ENCODE data around the gene TNFSF8. TPM values are rescaled to one million over a fixed set of nuclear protein-coding genes. Genes with fewer than 3 reads are reported as not detected.
A peak's percentile ranks its signal among the peaks of the same experiment; 100 is the strongest.

Gene TNFSF8
- total and polyA plus RNA-seq, 2 donors (not counting 3 experiments of a cell fraction or from before 2014, with no cell fraction given), result not detected

DNA sequence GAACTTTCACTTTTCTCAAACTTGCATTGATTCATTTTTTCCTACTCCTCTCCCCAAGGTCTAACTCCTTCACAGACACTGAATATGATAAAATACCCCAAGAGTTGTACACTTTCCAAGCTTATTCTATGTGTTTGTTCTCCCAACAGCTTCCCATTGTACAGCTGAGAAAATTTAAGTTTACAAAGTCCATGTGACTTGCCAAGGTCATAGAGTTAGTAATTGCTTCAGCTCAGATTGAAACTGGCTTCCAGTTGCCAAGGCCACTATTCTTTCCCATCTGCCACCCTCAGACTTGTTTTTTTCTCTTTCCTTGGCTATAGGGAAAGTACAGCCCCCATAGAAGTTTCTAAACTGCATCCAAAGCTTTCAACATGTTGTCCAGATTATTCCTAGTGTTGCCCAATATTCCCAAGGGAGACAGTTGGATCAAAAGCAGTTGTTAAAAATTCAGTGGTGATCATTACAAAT, 34.8 kb downstream of the TNFSF8 start:
- Histone ChIP-seq H3K27ac (ENCODE audit: insufficient read depth, low read depth, low read length) (peak overlapping the region; percentile 100), H2AFZ (ENCODE audit: low read depth, low read length) (no peak overlapping the region), H3K4me1 (ENCODE audit: control insufficient read depth, extremely low read depth, insufficient read depth, low read length) (peaks cover 61% of the 10 kb centered on the region), H4K20me1 (replicated peaks; ENCODE audit: control insufficient read depth, extremely low read depth, insufficient read depth, low read length) (no peaks in the 10 kb centered on the region), H3K36me3 (ENCODE audit: control insufficient read depth in 2 of 2, extremely low read depth in 1 of 2, insufficient read depth in 2 of 2, low read length in 2 of 2) (no peaks in the 10 kb centered on the region), H3K27me3 (ENCODE audit: control insufficient read depth in 2 of 2, insufficient read depth in 2 of 2, low read length in 2 of 2) (no peaks in the 10 kb centered on the region), H3K9me1 (replicated peaks; ENCODE audit: control insufficient read depth, extremely low read depth, insufficient read depth, low read length) (no peaks in the 10 kb centered on the region), H3K4me2 (ENCODE audit: insufficient read depth, low read length) (peak overlapping the region; percentile 68), H3K9ac (replicated peaks; ENCODE audit: extremely low read depth, insufficient read depth, low read length) (peak overlapping the region; percentile 92), H3K9me3 (replicated peaks; ENCODE audit: control insufficient read depth, insufficient read depth, low read length) (no peaks in the 10 kb centered on the region), H3K4me3 (replicated peaks in 1 of 3; ENCODE audit: insufficient read depth in 1 of 3, low read depth in 1 of 3, low read length in 3 of 3) (no peak overlapping the region), H3K79me2 (ENCODE audit: control insufficient read depth, insufficient read depth, low read length) (no peaks in the 10 kb centered on the region)
- FAIRE-seq, result no peak
- DNase-seq (ENCODE audit: low read depth, low spot score), result peak; percentile 68
- no TSS peak for BruUV-seq (replicated peaks)
- TF ChIP-seq, protein P1, sequence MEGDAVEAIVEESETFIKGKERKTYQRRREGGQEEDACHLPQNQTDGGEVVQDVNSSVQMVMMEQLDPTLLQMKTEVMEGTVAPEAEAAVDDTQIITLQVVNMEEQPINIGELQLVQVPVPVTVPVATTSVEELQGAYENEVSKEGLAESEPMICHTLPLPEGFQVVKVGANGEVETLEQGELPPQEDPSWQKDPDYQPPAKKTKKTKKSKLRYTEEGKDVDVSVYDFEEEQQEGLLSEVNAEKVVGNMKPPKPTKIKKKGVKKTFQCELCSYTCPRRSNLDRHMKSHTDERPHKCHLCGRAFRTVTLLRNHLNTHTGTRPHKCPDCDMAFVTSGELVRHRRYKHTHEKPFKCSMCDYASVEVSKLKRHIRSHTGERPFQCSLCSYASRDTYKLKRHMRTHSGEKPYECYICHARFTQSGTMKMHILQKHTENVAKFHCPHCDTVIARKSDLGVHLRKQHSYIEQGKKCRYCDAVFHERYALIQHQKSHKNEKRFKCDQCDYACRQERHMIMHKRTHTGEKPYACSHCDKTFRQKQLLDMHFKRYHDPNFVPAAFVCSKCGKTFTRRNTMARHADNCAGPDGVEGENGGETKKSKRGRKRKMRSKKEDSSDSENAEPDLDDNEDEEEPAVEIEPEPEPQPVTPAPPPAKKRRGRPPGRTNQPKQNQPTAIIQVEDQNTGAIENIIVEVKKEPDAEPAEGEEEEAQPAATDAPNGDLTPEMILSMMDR (IDR thresholded peaks at IDR 0.05; ENCODE audit: extremely low read depth in 1 of 2, insufficient read depth in 1 of 2, low read depth in 1 of 2, low read length in 2 of 2), result no peak
- TF ChIP-seq GATA2 (IDR thresholded peaks at IDR 0.05; ENCODE audit: insufficient read depth, insufficient read length, low read depth, low read length), result no peak
- TF ChIP-seq, protein P2, sequence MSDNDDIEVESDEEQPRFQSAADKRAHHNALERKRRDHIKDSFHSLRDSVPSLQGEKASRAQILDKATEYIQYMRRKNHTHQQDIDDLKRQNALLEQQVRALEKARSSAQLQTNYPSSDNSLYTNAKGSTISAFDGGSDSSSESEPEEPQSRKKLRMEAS (IDR thresholded peaks at IDR 0.05; ENCODE audit: insufficient read depth, insufficient read length), result no peak
- no peak for TF ChIP-seq FOS (IDR thresholded peaks at IDR 0.05; ENCODE audit: borderline replicate concordance, insufficient read depth, low read length)
- TF ChIP-seq MYC (IDR thresholded peaks at IDR 0.05; ENCODE audit: low read depth, low read length), result no peak
- TF ChIP-seq EZH2 (IDR thresholded peaks at IDR 0.05; ENCODE audit: borderline replicate concordance, low read depth, low read length, severe bottlenecking), result no peak
- no peak for TF ChIP-seq POLR2A (IDR thresholded peaks at IDR 0.05; ENCODE audit: low read depth, low read length)
- TF ChIP-seq JUN (IDR thresholded peaks at IDR 0.05; ENCODE audit: borderline replicate concordance, insufficient read depth, insufficient read length, low read depth), result no peak
- TF ChIP-seq POLR2AphosphoS5 (IDR thresholded peaks at IDR 0.05; ENCODE audit: insufficient read depth, low read depth, low read length), result no peak
- CTCF ChIA-PET, result interaction anchor here (1.0 to 6.9 kb wide), 3 partner anchors 12 to 116 kb away, joined by 3 to 81 read pairs (median 8); no protein-coding TSS in a partner anchor
- POLR2A ChIA-PET, result interaction anchor here (1.0 to 1.6 kb wide), 2 partner anchors 90 to 116 kb away, joined by 3 to 6 read pairs; partner anchors contain the start of gene TNFSF15
- intact Hi-C loops (cut with micrococcal nuclease) (loop anchor here (1.0 to 5.0 kb wide), 3 partner anchors 156 to 388 kb away; partner anchors contain the start of gene WHRN), dilution Hi-C loops (cut with MboI; ENCODE audit: extremely low pct_ligation_motif_present, low sequenced_read_pairs) (no loop called here)
